Fibroblast of the aortic adventitia (primary cell): ENCODE measurements around the gene PIN4. TPM values are rescaled to one million over a fixed set of nuclear protein-coding genes. Genes with fewer than 3 reads are reported as not detected.
"Not testable (repeated sequence)": the region's sequence is repeated elsewhere in the genome, so short reads cannot be mapped to it uniquely, and the experiment has no call there.

ENCODE experiments used
- DNase-seq: peaks from one replicate; pipeline ENCODE4 v3.0.0-alpha.2; 2010; ENCODE audit warnings: low read depth
- H3K4me3 ChIP-seq: 2 replicates; pipeline ENCODE4 v1.5.1; 2011; ENCODE audit warnings: low read depth, mild to moderate bottlenecking, control low read depth, low read length, moderate library complexity
- total RNA-seq: library from RNA; depleted of rRNA; stranded (reverse); fragments of >200 nt; gene quantifications from 2 replicates; pipeline ENCODE4 v1.2.3, GENCODE V29; 2012; ENCODE audit warnings: low replicate concordance
- TF ChIP-seq, protein P1 (sequence below): IDR thresholded peaks from 2 replicates; pipeline ENCODE4 v1.5.1; 2011; ENCODE audit warnings: mild to moderate bottlenecking, low read length, control low read depth, inconsistent platforms; ENCODE audit not compliant: insufficient read depth

Gene PIN4
- total RNA-seq, 1 donor: 4.6 TPM

DNA sequence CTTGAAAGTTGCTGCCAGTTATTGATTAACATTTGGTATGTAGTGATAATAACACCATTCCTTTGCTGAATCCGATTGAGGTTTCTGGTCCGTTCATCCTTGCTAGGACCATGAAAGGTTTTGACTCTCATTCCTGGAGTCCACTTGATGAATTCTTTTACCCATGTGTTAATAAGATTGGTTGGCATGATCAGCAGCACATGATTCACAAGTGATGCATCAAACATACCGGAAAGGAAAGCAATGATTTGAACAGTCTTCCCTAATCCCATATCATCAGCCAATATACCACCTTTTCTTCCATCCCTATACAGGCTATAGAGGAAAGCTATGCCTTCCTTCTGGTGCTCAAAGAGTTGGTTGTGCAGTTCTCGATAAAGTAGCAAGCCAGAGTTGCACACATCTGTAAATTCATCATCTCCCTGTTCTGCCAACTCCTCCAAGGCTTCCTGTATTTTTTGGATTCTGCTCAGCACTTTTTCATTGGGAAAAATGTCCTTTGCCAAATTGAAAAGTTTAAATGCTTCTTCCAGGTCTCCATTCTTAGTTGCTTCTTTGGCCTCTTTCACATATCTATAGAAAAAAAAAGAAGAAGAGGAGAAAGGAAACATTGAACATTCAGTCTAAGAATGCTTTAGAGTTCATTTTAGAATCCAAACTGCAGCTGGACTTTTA lies 26.7 kb downstream of the PIN4 start:
- TF ChIP-seq, protein P1, sequence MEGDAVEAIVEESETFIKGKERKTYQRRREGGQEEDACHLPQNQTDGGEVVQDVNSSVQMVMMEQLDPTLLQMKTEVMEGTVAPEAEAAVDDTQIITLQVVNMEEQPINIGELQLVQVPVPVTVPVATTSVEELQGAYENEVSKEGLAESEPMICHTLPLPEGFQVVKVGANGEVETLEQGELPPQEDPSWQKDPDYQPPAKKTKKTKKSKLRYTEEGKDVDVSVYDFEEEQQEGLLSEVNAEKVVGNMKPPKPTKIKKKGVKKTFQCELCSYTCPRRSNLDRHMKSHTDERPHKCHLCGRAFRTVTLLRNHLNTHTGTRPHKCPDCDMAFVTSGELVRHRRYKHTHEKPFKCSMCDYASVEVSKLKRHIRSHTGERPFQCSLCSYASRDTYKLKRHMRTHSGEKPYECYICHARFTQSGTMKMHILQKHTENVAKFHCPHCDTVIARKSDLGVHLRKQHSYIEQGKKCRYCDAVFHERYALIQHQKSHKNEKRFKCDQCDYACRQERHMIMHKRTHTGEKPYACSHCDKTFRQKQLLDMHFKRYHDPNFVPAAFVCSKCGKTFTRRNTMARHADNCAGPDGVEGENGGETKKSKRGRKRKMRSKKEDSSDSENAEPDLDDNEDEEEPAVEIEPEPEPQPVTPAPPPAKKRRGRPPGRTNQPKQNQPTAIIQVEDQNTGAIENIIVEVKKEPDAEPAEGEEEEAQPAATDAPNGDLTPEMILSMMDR: no peak
- peak; percentile 56 for DNase-seq
- H3K4me3 ChIP-seq: no peak overlapping the region

DNA sequence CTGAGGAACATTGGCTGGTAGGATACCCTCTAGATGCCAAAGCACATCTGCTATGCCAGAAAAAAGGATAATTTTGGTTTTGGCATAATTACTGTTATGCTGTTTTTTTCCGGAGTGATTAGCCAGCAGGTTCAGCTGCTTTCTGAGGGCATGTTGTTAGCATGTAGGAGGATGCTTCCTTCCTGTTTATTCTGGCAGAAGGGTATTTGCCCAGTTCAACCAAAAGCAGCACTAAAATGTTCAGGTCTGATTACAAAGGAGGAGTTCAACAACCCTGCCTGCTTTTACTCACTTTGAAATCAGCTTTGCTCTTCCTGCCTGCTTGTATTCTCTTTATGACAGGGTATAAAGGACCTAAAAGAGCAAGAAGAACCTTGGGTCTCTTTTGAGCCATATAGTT lies 35.4 kb downstream of the PIN4 start:
- DNase-seq: no peak
- TF ChIP-seq, protein P1: no peak
- no peak overlapping the region for H3K4me3 ChIP-seq

GRCh38 chrX:72220375-72220774 lies 38.8 kb downstream of the PIN4 start:
- not testable (repeated sequence) for H3K4me3 ChIP-seq, DNase-seq

GRCh38 chrX:72230290-72230689 lies 48.7 kb downstream of the PIN4 start:
- DNase-seq: no peak
- TF ChIP-seq, protein P1: no peak
- H3K4me3 ChIP-seq: no peak overlapping the region

GRCh38 chrX:72236841-72237240 lies 55.3 kb downstream of the PIN4 start:
- H3K4me3 ChIP-seq: no peak overlapping the region
- TF ChIP-seq, protein P1: no peak
- no peak for DNase-seq

DNA sequence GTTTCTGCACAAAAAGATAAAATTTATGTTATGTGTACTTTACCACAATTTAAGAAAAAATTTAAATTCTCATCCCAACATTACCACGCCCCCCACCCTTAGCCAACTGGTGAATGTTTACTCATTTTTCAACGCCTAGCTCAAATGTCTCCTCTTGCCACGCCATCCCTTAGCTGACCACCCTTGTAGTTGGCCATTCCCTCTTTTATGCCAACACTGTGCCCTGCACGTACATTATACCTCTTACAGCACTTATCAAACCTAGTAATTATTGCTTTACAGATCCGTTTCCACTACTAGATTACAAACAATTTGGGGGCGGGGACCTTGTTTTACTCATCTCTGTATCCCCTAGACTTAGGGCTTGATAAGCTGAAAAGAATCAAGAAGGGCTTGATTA lies 56.6 kb downstream of the PIN4 start:
- peak overlapping the region; percentile 60 for H3K4me3 ChIP-seq
- TF ChIP-seq, protein P1: no peak
- DNase-seq: no peak

DNA sequence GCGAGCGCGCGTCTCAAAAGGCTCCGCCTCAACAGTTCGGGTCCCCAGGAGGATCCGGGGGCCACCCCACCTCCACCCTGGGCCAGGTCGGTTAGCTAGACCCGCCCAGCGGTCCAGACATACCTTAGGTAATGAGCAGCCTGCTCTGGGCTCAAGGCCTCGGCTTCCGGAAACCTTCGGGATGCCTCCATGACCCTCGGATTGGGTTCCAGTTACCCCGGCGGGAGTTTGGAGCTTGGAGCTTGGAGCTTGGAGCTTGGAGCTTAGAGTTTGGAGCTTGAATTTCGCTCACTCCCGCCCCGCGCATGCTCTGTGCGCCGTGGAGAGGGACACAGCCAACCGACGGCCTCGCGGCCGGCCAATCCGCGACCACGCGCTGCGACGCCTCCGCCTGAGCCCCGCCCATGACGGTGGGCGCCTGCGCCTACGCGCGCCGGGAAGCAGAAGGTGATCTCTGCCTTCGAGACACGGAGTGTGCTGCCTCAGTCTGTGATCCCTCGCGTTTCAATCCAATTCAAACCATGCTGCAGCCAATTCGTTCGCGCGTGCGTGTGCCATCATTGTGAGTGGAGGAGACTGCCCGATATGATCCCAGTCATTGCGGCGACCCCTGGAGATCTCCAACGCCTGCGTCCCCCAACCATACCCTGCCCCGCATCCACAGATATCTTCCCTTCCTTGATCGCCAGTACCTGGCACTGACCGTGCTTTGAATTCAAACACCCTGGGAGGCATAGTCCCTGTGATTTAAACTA lies 57.3 kb downstream of the PIN4 start, which contains the start of gene ERCC6L:
ERCC6L (minus strand) TSS at position 307 of the 755 bp plus-strand sequence; CDS start at position 191, 116 bp downstream.
- DNase-seq: peak; percentile 80
- peak within 1 kb of the TSS; percentile 60 for H3K4me3 ChIP-seq
- TF ChIP-seq, protein P1: no peak
